ENCODE measurements around the gene GFRA1. TPM values are rescaled to one million over a fixed set of nuclear protein-coding genes. Genes with fewer than 3 reads are reported as not detected.

The GFRA1 gene
- polyA plus RNA-seq, 1 experiment = 6.8 TPM

- H3K27ac ChIP-seq (ENCODE audit: low read depth, low read length) = no peak overlapping the region
- H3K4me3 ChIP-seq (ENCODE audit: low read depth, low read length) = no peak overlapping the region
- no peak for DNase-seq (ENCODE audit: low read depth, low spot score)
- peaks cover 3% of the 10 kb centered on the region; the same call in 1 of the 2 replicates for H3K9me3 ChIP-seq (ENCODE audit: control insufficient read depth, insufficient read depth, low read length)
- no peak for TF ChIP-seq CTCF (IDR thresholded peaks at IDR 0.05; ENCODE audit: low read depth, low read length)
- ChIA-PET CTCF (no interaction called here), POLR2A (no interaction called here)
- H3K27me3 ChIP-seq (ENCODE audit: control insufficient read depth, insufficient read depth, low read length) = peaks cover 48% of the 10 kb centered on the region
Measured at GRCh38 chr10:116269619-116270018, 3.4 kb downstream of the GFRA1 start.

- ChIA-PET CTCF (no interaction called here), POLR2A (no interaction called here)
- H3K4me3 ChIP-seq (ENCODE audit: low read depth, low read length) = no peak overlapping the region
- DNase-seq (ENCODE audit: low read depth, low spot score) = no peak
- H3K9me3 ChIP-seq (ENCODE audit: control insufficient read depth, insufficient read depth, low read length) = no peaks in the 10 kb centered on the region; the same call in 1 of the 2 replicates
- no peak overlapping the region for H3K27ac ChIP-seq (ENCODE audit: low read depth, low read length)
- TF ChIP-seq CTCF (IDR thresholded peaks at IDR 0.05; ENCODE audit: low read depth, low read length) = no peak
- peaks cover 42% of the 10 kb centered on the region for H3K27me3 ChIP-seq (ENCODE audit: control insufficient read depth, insufficient read depth, low read length)
Measured at GRCh38 chr10:116268976-116269375, 4.0 kb downstream of the GFRA1 start.

DNA sequence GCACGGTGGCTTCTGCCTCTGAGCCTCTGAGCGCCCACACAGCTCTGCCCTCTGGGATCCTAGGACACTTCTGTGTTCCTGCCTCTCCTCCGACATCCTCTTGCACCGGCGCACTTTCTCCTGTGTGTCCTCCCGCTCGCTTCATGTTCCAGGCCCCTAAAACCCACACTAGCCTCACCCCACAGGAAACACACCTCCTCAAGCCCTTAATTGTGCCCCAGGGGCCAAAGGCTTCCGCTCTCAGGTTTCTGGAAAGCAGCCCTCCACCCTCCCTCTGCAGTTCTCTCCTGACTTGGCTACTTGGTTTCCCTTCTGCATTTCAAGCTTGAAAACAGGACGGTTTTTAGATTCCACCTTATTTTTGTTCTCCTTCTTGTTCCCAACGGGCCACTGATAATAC lies 7.3 kb downstream of the GFRA1 start:
- peaks cover 11% of the 10 kb centered on the region for H3K27me3 ChIP-seq (ENCODE audit: control insufficient read depth, insufficient read depth, low read length)
- ChIA-PET CTCF (interaction anchor here (0.8 kb wide), 1 partner anchor 23 kb away, joined by 3 read pairs; no protein-coding TSS in a partner anchor), POLR2A (no interaction called here)
- TF ChIP-seq CTCF (IDR thresholded peaks at IDR 0.05; ENCODE audit: low read depth, low read length) = no peak
- no peak for DNase-seq (ENCODE audit: low read depth, low spot score)
- no peak overlapping the region for H3K4me3 ChIP-seq (ENCODE audit: low read depth, low read length)
- no peak overlapping the region for H3K27ac ChIP-seq (ENCODE audit: low read depth, low read length)
- no peaks in the 10 kb centered on the region; the same call in 1 of the 2 replicates for H3K9me3 ChIP-seq (ENCODE audit: control insufficient read depth, insufficient read depth, low read length)

DNA sequence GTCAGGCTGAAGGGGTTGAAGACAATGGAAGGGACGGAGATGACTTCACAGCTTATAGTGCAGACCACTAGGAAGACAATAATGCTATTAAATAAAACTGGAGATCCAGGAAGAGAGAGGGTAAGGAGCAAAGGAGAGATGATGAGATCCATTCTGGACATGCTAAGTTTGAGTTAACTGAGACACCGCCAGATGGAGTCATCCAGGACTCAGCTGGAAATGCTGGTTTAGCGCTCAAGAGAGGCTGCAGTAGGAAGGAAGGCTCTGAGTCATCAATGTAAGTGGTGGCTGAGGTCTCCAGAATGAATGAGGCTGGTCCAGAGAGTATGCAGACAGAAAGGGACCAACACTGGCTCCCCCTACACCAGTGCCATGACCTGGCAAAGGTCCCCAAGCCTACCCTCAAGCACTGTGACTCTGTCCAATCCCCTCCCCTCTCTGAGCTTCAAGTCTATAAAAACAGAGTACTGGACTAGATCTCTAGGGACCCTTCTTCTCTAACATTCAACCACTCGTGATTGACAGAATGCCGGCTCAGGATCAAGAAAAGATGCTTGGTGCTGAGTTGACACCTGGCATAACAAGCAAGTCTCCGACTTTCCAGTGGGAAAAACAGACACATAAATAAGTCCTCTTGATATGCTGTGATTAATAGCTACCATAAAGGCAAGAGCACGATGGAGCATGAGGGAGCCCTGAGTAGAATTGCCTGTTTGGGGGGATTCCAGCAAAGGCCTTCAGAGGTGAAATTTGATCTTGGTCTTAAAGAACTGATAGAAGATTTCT lies 8.9 kb downstream of the GFRA1 start:
- POLR2A ChIA-PET = no interaction called here
- CTCF ChIA-PET = interaction anchor here (0.8 kb wide), 1 partner anchor 315 kb away, joined by 3 read pairs; no protein-coding TSS in a partner anchor

More for the DNA sequence above, 8.9 kb downstream of the GFRA1 start:
- no peaks in the 10 kb centered on the region for H3K27me3 ChIP-seq (ENCODE audit: control insufficient read depth, insufficient read depth, low read length)
- TF ChIP-seq CTCF (IDR thresholded peaks at IDR 0.05; ENCODE audit: low read depth, low read length) = no peak
- DNase-seq (ENCODE audit: low read depth, low spot score) = no peak
- no peak overlapping the region for H3K4me3 ChIP-seq (ENCODE audit: low read depth, low read length)
- no peak overlapping the region for H3K27ac ChIP-seq (ENCODE audit: low read depth, low read length)
- no peaks in the 10 kb centered on the region for H3K9me3 ChIP-seq (ENCODE audit: control insufficient read depth, insufficient read depth, low read length)
